ENCODE measurements around the gene TMX4. TPM values are rescaled to one million over a fixed set of nuclear protein-coding genes. Genes with fewer than 3 reads are reported as not detected.

TMX4 gene, protein sequence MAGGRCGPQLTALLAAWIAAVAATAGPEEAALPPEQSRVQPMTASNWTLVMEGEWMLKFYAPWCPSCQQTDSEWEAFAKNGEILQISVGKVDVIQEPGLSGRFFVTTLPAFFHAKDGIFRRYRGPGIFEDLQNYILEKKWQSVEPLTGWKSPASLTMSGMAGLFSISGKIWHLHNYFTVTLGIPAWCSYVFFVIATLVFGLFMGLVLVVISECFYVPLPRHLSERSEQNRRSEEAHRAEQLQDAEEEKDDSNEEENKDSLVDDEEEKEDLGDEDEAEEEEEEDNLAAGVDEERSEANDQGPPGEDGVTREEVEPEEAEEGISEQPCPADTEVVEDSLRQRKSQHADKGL
- total RNA-seq = 28.7 to 33.7 TPM (median 31.3 TPM) in 3 replicates

DNA sequence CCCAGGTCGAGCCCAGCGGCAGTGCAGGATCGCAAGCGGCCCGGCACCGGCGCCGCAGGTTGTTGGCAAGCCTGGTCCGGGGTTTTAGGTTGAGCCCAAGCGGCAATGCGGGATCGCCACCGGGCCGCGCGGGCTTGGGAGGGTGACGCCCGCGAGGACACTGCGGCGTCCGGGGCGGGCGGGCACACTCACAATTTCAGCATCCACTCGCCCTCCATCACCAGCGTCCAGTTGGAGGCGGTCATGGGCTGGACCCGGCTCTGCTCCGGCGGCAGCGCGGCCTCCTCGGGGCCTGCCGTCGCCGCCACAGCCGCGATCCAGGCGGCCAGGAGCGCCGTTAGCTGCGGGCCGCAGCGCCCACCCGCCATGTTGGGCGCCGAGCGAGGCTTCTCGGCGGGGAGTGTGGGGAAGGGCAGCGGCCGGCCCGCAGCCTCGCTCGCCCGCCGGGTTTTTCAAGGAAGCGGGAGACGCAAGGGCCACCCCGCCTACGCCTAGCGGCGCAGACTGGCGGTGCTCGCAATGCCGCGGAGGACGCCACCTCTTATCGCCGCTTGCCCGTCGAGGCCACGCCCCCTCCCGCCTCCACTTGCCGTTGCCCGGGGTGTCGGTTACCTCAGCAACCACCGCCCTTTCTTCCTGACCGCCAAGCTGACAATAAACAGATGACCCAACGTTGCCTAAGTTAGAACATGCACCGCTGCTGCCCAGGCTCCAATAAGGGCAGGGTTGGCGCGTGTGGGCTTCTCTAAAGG is at the start of gene TMX4:
Gene TMX4 (minus strand): TSS at position 516 of the 752 bp plus-strand sequence. CDS start 148 bp downstream, at position 368.
- peak within 1 kb of the TSS; percentile 80 for H3K27ac Mint-ChIP-seq
- H3K36me3 Mint-ChIP-seq = no peaks in the 10 kb centered on the region
- no peaks in the 10 kb centered on the region for H3K27me3 Mint-ChIP-seq (ENCODE audit: low read depth)
- peak within 1 kb of the TSS; percentile 79 for H3K4me3 Mint-ChIP-seq
- H3K9me3 Mint-ChIP-seq = no peaks in the 10 kb centered on the region
- H3K4me1 Mint-ChIP-seq = peaks cover 10% of the 10 kb centered on the region
- peak; percentile 79 to 91 for DNase-seq (ENCODE audit: low spot score in 2 of 2, unreplicated experiment in 2 of 2)
- TF ChIP-seq, protein P1, sequence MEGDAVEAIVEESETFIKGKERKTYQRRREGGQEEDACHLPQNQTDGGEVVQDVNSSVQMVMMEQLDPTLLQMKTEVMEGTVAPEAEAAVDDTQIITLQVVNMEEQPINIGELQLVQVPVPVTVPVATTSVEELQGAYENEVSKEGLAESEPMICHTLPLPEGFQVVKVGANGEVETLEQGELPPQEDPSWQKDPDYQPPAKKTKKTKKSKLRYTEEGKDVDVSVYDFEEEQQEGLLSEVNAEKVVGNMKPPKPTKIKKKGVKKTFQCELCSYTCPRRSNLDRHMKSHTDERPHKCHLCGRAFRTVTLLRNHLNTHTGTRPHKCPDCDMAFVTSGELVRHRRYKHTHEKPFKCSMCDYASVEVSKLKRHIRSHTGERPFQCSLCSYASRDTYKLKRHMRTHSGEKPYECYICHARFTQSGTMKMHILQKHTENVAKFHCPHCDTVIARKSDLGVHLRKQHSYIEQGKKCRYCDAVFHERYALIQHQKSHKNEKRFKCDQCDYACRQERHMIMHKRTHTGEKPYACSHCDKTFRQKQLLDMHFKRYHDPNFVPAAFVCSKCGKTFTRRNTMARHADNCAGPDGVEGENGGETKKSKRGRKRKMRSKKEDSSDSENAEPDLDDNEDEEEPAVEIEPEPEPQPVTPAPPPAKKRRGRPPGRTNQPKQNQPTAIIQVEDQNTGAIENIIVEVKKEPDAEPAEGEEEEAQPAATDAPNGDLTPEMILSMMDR (IDR thresholded peaks at IDR 0.05; ENCODE audit: unreplicated experiment) = no peak

DNA sequence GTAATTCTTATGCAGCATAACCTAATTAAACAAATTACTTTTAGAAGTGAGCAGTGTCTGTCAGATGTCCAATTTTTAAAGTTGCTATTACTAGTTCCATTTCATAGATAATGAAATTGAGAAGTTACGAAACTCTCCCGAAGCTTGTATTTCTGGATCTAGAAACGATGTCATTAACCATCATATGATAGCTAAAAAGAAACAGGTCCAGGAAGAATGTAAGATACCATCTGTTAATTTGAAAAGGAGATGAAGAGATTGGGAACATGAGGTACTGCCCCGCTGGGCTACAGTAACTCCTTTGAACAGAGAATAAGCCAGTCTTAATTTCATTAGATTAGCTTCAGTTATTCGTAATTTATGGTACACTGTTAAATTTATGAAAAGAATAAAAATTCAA is 47.5 kb upstream of the TMX4 start:
- Mint-ChIP-seq H3K4me3 (no peak overlapping the region), H3K36me3 (no peaks in the 10 kb centered on the region)
- TF ChIP-seq, protein P1 (IDR thresholded peaks at IDR 0.05; ENCODE audit: unreplicated experiment) = no peak

DNA sequence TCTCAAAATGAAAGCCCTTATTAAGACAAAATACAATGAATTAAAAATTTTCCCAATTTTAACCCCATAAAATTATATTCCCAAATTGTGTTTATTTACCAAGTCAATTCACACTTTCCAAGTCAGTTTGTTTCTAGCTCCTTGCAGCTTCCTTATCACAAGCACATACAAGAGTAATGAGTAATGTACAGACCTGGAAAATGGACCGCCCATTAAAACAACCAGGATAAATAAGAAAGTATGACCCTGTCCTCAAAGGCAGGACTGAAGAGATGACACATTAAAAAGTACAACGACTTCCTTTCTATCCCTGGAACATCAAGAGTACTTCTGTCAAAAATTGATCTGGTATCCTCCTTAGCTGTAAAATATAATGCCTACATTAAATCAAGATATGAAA is 47.1 kb upstream of the TMX4 start:
- Mint-ChIP-seq H3K36me3 (no peaks in the 10 kb centered on the region), H3K4me3 (no peak overlapping the region), H3K27me3 (ENCODE audit: low read depth) (no peaks in the 10 kb centered on the region), H3K27ac (peak overlapping the region; percentile 8), H3K4me1 (peaks cover 38% of the 10 kb centered on the region), H3K9me3 (peaks cover 6% of the 10 kb centered on the region)
- DNase-seq (ENCODE audit: low spot score in 2 of 2, unreplicated experiment in 2 of 2) = no peak
- TF ChIP-seq, protein P1 (IDR thresholded peaks at IDR 0.05; ENCODE audit: unreplicated experiment) = no peak

More for the DNA sequence above, 47.5 kb upstream of the TMX4 start:
- DNase-seq (ENCODE audit: low spot score in 2 of 2, unreplicated experiment in 2 of 2) = no peak
- peak overlapping the region; percentile 50 for H3K27ac Mint-ChIP-seq
- H3K9me3 Mint-ChIP-seq = peaks cover 6% of the 10 kb centered on the region
- H3K4me1 Mint-ChIP-seq = peaks cover 36% of the 10 kb centered on the region
- H3K27me3 Mint-ChIP-seq (ENCODE audit: low read depth) = no peaks in the 10 kb centered on the region

DNA sequence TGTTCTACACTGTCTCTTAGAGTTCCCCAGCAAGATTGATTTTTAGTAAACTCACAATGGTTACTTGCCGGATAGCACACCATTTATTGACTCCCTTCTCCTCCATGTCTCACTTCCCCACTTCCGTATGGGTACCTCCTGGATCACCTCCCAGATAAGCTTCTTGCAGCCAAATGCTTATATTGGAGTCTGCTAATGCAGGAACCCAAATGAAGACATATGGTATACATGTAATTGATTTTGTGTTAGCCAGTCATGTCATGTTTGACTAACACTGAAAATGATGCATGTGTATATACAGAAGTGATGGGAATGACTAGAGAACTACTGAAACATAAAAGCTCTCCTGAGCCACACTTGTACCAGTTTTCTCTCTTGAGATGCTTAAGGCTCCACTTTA is 46.1 kb upstream of the TMX4 start:
- H3K4me3 Mint-ChIP-seq = no peak overlapping the region
- peaks cover 6% of the 10 kb centered on the region for H3K9me3 Mint-ChIP-seq
- H3K36me3 Mint-ChIP-seq = no peaks in the 10 kb centered on the region
- DNase-seq (ENCODE audit: low spot score in 2 of 2, unreplicated experiment in 2 of 2) = no peak
- H3K27me3 Mint-ChIP-seq (ENCODE audit: low read depth) = no peaks in the 10 kb centered on the region
- peaks cover 41% of the 10 kb centered on the region for H3K4me1 Mint-ChIP-seq
- TF ChIP-seq, protein P1 (IDR thresholded peaks at IDR 0.05; ENCODE audit: unreplicated experiment) = no peak
- no peak overlapping the region for H3K27ac Mint-ChIP-seq

DNA sequence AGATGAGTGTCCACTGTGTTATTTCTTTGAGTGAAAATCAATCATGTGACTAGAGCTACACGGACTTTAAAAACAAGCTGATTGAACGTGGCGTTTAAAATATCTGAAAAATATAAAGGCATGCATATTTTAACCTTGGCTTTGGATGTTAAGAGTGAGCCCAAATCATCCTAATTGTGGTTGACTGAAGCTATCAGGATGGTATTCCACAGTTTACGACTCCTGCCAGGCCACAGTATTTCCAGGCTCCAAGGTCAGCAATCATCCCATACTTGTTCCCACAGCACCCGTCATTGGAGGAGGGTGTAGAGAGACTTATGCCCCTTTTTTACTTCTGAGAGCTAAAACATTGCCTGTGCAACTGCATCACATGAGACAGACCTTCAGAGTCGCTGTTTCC is 43.2 kb upstream of the TMX4 start:
- no peak overlapping the region for H3K4me3 Mint-ChIP-seq
- peaks cover 3% of the 10 kb centered on the region for H3K9me3 Mint-ChIP-seq
- no peaks in the 10 kb centered on the region for H3K36me3 Mint-ChIP-seq
- TF ChIP-seq, protein P1 (IDR thresholded peaks at IDR 0.05; ENCODE audit: unreplicated experiment) = no peak
- H3K27me3 Mint-ChIP-seq (ENCODE audit: low read depth) = no peaks in the 10 kb centered on the region
- no peak for DNase-seq (ENCODE audit: low spot score in 2 of 2, unreplicated experiment in 2 of 2)
- no peak overlapping the region for H3K27ac Mint-ChIP-seq
- peaks cover 46% of the 10 kb centered on the region for H3K4me1 Mint-ChIP-seq

All from mesothelial cell of epicardium (in vitro differentiated cells).